GM04504 (cell line): Measurements from ENCODE around the gene VWCE.
"Not testable (repeated sequence)": the region's sequence is repeated elsewhere in the genome, so short reads cannot be mapped to it uniquely, and the experiment has no call there.

Experiments
- DNase-seq: peaks from one replicate; pipeline ENCODE4 v3.0.0-alpha.2; 2012; ENCODE audit warnings: low read depth

VWCE gene

DNA sequence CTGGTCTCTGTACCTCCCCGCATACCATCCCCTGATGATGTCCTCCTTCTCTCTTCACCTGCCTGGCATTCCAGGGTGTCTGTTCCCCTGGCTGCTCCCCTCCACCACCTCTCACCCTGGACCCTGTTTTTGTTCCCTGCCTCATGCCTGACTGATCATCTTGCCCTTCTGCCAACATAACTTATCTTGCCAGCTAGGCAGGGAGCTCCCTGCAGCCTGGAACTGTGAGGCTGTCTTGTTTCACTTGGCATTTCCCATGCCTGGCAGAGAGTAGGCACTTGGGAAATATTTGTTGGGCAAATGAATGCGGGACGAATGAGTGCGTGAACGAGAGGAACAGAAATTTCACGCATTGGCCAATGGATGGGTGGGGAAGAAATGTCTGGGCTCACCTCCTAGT, 84.5 kb downstream of the VWCE start:
- DNase-seq: not testable (repeated sequence)
